ENCODE measurements around the gene CFAP77.

DNA sequence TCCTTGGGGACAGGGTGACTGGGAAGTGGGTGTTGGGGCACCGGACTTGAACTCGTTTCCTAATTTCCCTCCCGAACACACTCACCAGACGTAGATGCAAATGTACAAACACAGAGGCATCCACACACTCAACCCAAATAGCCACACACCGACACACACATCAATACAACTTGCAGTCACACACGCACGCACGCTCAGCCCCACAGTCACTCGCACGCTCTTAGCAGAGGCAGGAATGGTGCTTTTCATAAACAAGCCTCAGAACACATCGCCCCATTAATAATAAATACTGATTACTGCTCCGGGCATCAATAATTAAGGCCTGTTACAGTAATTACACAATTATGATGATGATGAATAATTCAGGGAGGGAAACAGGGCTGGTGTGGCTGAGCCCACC lies 178.1 kb downstream of the CFAP77 start:
- no peak for TF ChIP-seq REST (IDR thresholded peaks at IDR 0.05; ENCODE audit: borderline replicate concordance)
- TF ChIP-seq, protein P1, sequence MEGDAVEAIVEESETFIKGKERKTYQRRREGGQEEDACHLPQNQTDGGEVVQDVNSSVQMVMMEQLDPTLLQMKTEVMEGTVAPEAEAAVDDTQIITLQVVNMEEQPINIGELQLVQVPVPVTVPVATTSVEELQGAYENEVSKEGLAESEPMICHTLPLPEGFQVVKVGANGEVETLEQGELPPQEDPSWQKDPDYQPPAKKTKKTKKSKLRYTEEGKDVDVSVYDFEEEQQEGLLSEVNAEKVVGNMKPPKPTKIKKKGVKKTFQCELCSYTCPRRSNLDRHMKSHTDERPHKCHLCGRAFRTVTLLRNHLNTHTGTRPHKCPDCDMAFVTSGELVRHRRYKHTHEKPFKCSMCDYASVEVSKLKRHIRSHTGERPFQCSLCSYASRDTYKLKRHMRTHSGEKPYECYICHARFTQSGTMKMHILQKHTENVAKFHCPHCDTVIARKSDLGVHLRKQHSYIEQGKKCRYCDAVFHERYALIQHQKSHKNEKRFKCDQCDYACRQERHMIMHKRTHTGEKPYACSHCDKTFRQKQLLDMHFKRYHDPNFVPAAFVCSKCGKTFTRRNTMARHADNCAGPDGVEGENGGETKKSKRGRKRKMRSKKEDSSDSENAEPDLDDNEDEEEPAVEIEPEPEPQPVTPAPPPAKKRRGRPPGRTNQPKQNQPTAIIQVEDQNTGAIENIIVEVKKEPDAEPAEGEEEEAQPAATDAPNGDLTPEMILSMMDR (IDR thresholded peaks at IDR 0.05; ENCODE audit: poor library complexity, severe bottlenecking): no peak
- no peak for TF ChIP-seq EP300 (conservative IDR thresholded peaks at IDR 0.05; ENCODE audit: poor library complexity, severe bottlenecking)
- TF ChIP-seq SMC3 (conservative IDR thresholded peaks at IDR 0.05; ENCODE audit: poor library complexity): no peak
